Measurements from ENCODE around the gene ARSK.

Gene ARSK

GRCh38 chr5:95518417-95518816, 36.5 kb upstream of the ARSK start:
- H3K79me2 ChIP-seq (ENCODE audit: insufficient read depth, low read length): no peaks in the 10 kb centered on the region
- no peak for ATAC-seq (ENCODE audit: insufficient read depth, low read depth)
- H3K36me3 ChIP-seq (ENCODE audit: insufficient read depth, low read length): peaks cover 89% of the 10 kb centered on the region
- TF ChIP-seq CTCF (IDR thresholded peaks at IDR 0.05; ENCODE audit: borderline replicate concordance, extremely low read depth, low read length, poor library complexity, severe bottlenecking) (no peak), EZH2 (IDR thresholded peaks at IDR 0.05; ENCODE audit: borderline replicate concordance, low read depth, low read length, severe bottlenecking) (no peak)
- DNase-seq: no peak
- no peaks in the 10 kb centered on the region for H3K27me3 ChIP-seq (ENCODE audit: insufficient read depth, low read length, poor library complexity)
- no peak overlapping the region for H3K9ac ChIP-seq (ENCODE audit: low read depth, low read length)
- H3K9me3 ChIP-seq (ENCODE audit: insufficient read depth, low read length, severe bottlenecking): no peaks in the 10 kb centered on the region
- H3K4me3 ChIP-seq (ENCODE audit: low read depth in 1 of 2, low read length in 2 of 2): no peak overlapping the region
- H3K4me2 ChIP-seq (ENCODE audit: insufficient read depth, low read length): no peak overlapping the region
- H3K4me1 ChIP-seq (ENCODE audit: insufficient read depth, low read length): no peaks in the 10 kb centered on the region
- no peaks in the 10 kb centered on the region for H4K20me1 ChIP-seq (ENCODE audit: insufficient read depth, low read length)
- no peak overlapping the region for H3K27ac ChIP-seq (ENCODE audit: low read length)
- H2AFZ ChIP-seq (ENCODE audit: low read depth, low read length): no peak overlapping the region

GRCh38 chr5:95519151-95519550, 35.8 kb upstream of the ARSK start:
- Histone ChIP-seq H2AFZ (ENCODE audit: low read depth, low read length) (no peak overlapping the region), H3K27ac (ENCODE audit: low read length) (no peak overlapping the region), H4K20me1 (ENCODE audit: insufficient read depth, low read length) (no peaks in the 10 kb centered on the region), H3K36me3 (ENCODE audit: insufficient read depth, low read length) (peaks cover 82% of the 10 kb centered on the region), H3K9me3 (ENCODE audit: insufficient read depth, low read length, severe bottlenecking) (no peaks in the 10 kb centered on the region), H3K9ac (ENCODE audit: low read depth, low read length) (no peak overlapping the region), H3K4me1 (ENCODE audit: insufficient read depth, low read length) (no peaks in the 10 kb centered on the region), H3K79me2 (ENCODE audit: insufficient read depth, low read length) (no peaks in the 10 kb centered on the region), H3K4me2 (ENCODE audit: insufficient read depth, low read length) (no peak overlapping the region), H3K4me3 (ENCODE audit: low read depth in 1 of 2, low read length in 2 of 2) (no peak overlapping the region), H3K27me3 (ENCODE audit: insufficient read depth, low read length, poor library complexity) (no peaks in the 10 kb centered on the region)
- DNase-seq (no peak), ATAC-seq (ENCODE audit: insufficient read depth, low read depth) (no peak)
- TF ChIP-seq CTCF (IDR thresholded peaks at IDR 0.05; ENCODE audit: borderline replicate concordance, extremely low read depth, low read length, poor library complexity, severe bottlenecking): no peak
- TF ChIP-seq EZH2 (IDR thresholded peaks at IDR 0.05; ENCODE audit: borderline replicate concordance, low read depth, low read length, severe bottlenecking): no peak

- Histone ChIP-seq H3K36me3 (ENCODE audit: insufficient read depth, low read length) (peaks cover 82% of the 10 kb centered on the region), H3K27me3 (ENCODE audit: insufficient read depth, low read length, poor library complexity) (no peaks in the 10 kb centered on the region), H3K27ac (ENCODE audit: low read length) (no peak overlapping the region), H3K4me3 (ENCODE audit: low read depth in 1 of 2, low read length in 2 of 2) (no peak overlapping the region), H2AFZ (ENCODE audit: low read depth, low read length) (no peak overlapping the region), H3K9ac (ENCODE audit: low read depth, low read length) (no peak overlapping the region), H3K9me3 (ENCODE audit: insufficient read depth, low read length, severe bottlenecking) (no peaks in the 10 kb centered on the region), H3K4me1 (ENCODE audit: insufficient read depth, low read length) (no peaks in the 10 kb centered on the region), H4K20me1 (ENCODE audit: insufficient read depth, low read length) (no peaks in the 10 kb centered on the region), H3K79me2 (ENCODE audit: insufficient read depth, low read length) (no peaks in the 10 kb centered on the region), H3K4me2 (ENCODE audit: insufficient read depth, low read length) (no peak overlapping the region)
- TF ChIP-seq EZH2 (IDR thresholded peaks at IDR 0.05; ENCODE audit: borderline replicate concordance, low read depth, low read length, severe bottlenecking) (no peak), CTCF (IDR thresholded peaks at IDR 0.05; ENCODE audit: borderline replicate concordance, extremely low read depth, low read length, poor library complexity, severe bottlenecking) (no peak)
- DNase-seq: no peak
- no peak for ATAC-seq (ENCODE audit: insufficient read depth, low read depth)
Observed at GRCh38 chr5:95519681-95520080, 35.2 kb upstream of the ARSK start.

- TF ChIP-seq CTCF (IDR thresholded peaks at IDR 0.05; ENCODE audit: borderline replicate concordance, extremely low read depth, low read length, poor library complexity, severe bottlenecking) (no peak), EZH2 (IDR thresholded peaks at IDR 0.05; ENCODE audit: borderline replicate concordance, low read depth, low read length, severe bottlenecking) (no peak)
- no peaks in the 10 kb centered on the region for H4K20me1 ChIP-seq (ENCODE audit: insufficient read depth, low read length)
- H3K4me2 ChIP-seq (ENCODE audit: insufficient read depth, low read length): no peak overlapping the region
- ATAC-seq (ENCODE audit: insufficient read depth, low read depth): no peak
- peaks cover 82% of the 10 kb centered on the region for H3K36me3 ChIP-seq (ENCODE audit: insufficient read depth, low read length)
- no peak overlapping the region for H3K4me3 ChIP-seq (ENCODE audit: low read depth in 1 of 2, low read length in 2 of 2)
- no peak overlapping the region for H3K9ac ChIP-seq (ENCODE audit: low read depth, low read length)
- no peaks in the 10 kb centered on the region for H3K9me3 ChIP-seq (ENCODE audit: insufficient read depth, low read length, severe bottlenecking)
- H2AFZ ChIP-seq (ENCODE audit: low read depth, low read length): no peak overlapping the region
- H3K27ac ChIP-seq (ENCODE audit: low read length): no peak overlapping the region
- H3K79me2 ChIP-seq (ENCODE audit: insufficient read depth, low read length): no peaks in the 10 kb centered on the region
- no peaks in the 10 kb centered on the region for H3K4me1 ChIP-seq (ENCODE audit: insufficient read depth, low read length)
- DNase-seq: no peak
- no peaks in the 10 kb centered on the region for H3K27me3 ChIP-seq (ENCODE audit: insufficient read depth, low read length, poor library complexity)
Observed at GRCh38 chr5:95520206-95520605, 34.7 kb upstream of the ARSK start.
